ENCODE data around the gene TNNT2.

GRCh38 chr1:201404055-201404454 is 26.6 kb upstream of the TNNT2 start:
- TF ChIP-seq, protein P1, sequence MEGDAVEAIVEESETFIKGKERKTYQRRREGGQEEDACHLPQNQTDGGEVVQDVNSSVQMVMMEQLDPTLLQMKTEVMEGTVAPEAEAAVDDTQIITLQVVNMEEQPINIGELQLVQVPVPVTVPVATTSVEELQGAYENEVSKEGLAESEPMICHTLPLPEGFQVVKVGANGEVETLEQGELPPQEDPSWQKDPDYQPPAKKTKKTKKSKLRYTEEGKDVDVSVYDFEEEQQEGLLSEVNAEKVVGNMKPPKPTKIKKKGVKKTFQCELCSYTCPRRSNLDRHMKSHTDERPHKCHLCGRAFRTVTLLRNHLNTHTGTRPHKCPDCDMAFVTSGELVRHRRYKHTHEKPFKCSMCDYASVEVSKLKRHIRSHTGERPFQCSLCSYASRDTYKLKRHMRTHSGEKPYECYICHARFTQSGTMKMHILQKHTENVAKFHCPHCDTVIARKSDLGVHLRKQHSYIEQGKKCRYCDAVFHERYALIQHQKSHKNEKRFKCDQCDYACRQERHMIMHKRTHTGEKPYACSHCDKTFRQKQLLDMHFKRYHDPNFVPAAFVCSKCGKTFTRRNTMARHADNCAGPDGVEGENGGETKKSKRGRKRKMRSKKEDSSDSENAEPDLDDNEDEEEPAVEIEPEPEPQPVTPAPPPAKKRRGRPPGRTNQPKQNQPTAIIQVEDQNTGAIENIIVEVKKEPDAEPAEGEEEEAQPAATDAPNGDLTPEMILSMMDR (IDR thresholded peaks at IDR 0.05; ENCODE audit: low read depth, low read length): no peak
- TF ChIP-seq POLR2A (IDR thresholded peaks at IDR 0.05; ENCODE audit: extremely low read depth, insufficient read length): no peak
- TF ChIP-seq MYC (IDR thresholded peaks at IDR 0.05; ENCODE audit: low read depth, low read length): no peak
- no peak for TF ChIP-seq MAX (IDR thresholded peaks at IDR 0.05; ENCODE audit: low read depth, low read length)

Data from NB4 (cell line).